ENCODE results near the gene CEL.
"Not testable (repeated sequence)": the region's sequence is repeated elsewhere in the genome, so short reads cannot be mapped to it uniquely, and the experiment has no call there.

The CEL gene

DNA sequence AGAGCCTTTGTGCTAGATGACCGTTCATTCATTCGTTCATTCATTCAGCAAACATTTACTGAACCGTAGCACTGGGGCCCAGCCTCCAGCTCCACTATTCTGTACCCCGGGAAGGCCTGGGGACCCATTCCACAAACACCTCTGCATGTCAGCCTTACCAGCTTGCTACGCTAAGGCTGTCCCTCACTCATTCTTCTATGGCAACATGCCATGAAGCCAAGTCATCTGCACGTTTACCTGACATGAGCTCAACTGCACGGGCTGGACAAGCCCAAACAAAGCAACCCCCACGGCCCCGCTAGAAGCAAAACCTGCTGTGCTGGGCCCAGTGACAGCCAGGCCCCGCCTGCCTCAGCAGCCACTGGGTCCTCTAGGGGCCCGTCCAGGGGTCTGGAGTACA, 6.0 kb downstream of the CEL start:
- FAIRE-seq (no peak), DNase-seq (ENCODE audit: insufficient read length, low spot score) (no peak)
- no peak for TF ChIP-seq TAF1 (IDR thresholded peaks at IDR 0.05; ENCODE audit: low read depth, low read length)

DNA sequence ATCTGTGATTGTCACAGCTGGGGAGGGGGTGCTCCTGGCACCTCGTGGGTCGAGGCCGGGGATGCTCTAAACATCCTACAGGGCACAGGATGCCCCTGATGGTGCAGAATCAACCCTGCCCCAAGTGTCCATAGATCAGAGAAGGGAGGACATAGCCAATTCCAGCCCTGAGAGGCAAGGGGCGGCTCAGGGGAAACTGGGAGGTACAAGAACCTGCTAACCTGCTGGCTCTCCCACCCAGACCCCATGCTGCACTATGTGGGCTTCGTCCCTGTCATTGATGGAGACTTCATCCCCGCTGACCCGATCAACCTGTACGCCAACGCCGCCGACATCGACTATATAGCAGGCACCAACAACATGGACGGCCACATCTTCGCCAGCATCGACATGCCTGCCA, 6.7 kb downstream of the CEL start:
- FAIRE-seq; DNase-seq (ENCODE audit: insufficient read length, low spot score): not testable (repeated sequence)

DNA sequence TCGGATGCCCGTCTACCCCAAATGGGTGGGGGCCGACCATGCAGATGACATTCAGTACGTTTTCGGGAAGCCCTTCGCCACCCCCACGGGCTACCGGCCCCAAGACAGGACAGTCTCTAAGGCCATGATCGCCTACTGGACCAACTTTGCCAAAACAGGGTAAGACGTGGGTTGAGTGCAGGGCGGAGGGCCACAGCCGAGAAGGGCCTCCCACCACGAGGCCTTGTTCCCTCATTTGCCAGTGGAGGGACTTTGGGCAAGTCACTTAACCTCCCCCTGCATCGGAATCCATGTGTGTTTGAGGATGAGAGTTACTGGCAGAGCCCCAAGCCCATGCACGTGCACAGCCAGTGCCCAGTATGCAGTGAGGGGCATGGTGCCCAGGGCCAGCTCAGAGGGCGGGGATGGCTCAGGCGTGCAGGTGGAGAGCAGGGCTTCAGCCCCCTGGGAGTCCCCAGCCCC, 8.8 kb downstream of the CEL start:
- DNase-seq (ENCODE audit: insufficient read length, low spot score); FAIRE-seq: not testable (repeated sequence)

DNA sequence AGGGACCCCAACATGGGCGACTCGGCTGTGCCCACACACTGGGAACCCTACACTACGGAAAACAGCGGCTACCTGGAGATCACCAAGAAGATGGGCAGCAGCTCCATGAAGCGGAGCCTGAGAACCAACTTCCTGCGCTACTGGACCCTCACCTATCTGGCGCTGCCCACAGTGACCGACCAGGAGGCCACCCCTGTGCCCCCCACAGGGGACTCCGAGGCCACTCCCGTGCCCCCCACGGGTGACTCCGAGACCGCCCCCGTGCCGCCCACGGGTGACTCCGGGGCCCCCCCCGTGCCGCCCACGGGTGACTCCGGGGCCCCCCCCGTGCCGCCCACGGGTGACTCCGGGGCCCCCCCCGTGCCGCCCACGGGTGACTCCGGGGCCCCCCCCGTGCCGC, 9.2 kb downstream of the CEL start:
- DNase-seq (ENCODE audit: insufficient read length, low spot score); FAIRE-seq: not testable (repeated sequence)

DNA sequence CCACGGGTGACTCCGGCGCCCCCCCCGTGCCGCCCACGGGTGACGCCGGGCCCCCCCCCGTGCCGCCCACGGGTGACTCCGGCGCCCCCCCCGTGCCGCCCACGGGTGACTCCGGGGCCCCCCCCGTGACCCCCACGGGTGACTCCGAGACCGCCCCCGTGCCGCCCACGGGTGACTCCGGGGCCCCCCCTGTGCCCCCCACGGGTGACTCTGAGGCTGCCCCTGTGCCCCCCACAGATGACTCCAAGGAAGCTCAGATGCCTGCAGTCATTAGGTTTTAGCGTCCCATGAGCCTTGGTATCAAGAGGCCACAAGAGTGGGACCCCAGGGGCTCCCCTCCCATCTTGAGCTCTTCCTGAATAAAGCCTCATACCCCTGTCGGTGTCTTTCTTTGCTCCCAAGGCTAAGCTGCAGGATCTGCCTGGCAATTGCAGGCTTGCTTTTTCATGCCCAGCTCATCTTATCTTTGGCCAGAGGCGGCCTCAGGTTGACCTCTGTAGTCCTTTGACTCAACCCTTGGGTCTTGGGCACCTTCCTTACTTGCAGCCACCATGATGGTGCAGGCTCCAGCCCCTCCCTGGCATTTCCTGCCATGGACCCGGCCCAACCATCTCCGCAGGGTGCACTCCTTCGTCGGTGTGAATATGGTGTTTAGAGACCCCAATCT, 9.8 kb downstream of the CEL start:
- DNase-seq (ENCODE audit: insufficient read length, low spot score) (no peak), FAIRE-seq (no peak)
- TF ChIP-seq POLR2AphosphoS5 (IDR thresholded peaks at IDR 0.05; ENCODE audit: low read depth, low read length) (no peak), PAX5 (IDR thresholded peaks at IDR 0.05; ENCODE audit: insufficient read depth, low read length, severe bottlenecking) (no peak), POU2F2 (IDR thresholded peaks at IDR 0.05; ENCODE audit: low read depth, low read length) (no peak), SPI1 (IDR thresholded peaks at IDR 0.05; ENCODE audit: low read depth, low read length) (no peak), POLR2A (IDR thresholded peaks at IDR 0.05; ENCODE audit: low read depth, low read length) (no peak), TAF1 (IDR thresholded peaks at IDR 0.05; ENCODE audit: low read depth, low read length) (no peak)

DNA sequence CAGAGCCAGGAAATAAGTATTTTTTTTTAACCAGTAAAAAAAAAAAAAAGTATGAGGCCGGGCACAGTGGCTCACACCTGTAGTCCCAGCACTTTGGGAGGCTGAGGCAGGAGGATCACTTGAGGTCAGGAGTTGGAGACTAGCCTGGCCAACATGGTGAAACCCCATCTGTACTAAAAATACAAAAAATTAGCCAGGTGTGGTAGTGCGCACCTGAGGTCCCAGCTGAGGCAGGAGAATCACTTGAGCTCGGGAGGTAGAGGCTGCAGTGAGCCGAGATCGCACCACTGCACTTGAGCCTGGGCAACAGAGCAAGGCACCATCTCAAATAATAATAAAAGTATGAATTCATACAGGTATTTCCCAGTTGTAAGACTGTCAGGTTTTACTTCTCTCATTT, 10.4 kb downstream of the CEL start:
- FAIRE-seq; DNase-seq (ENCODE audit: insufficient read length, low spot score): not testable (repeated sequence)

DNA sequence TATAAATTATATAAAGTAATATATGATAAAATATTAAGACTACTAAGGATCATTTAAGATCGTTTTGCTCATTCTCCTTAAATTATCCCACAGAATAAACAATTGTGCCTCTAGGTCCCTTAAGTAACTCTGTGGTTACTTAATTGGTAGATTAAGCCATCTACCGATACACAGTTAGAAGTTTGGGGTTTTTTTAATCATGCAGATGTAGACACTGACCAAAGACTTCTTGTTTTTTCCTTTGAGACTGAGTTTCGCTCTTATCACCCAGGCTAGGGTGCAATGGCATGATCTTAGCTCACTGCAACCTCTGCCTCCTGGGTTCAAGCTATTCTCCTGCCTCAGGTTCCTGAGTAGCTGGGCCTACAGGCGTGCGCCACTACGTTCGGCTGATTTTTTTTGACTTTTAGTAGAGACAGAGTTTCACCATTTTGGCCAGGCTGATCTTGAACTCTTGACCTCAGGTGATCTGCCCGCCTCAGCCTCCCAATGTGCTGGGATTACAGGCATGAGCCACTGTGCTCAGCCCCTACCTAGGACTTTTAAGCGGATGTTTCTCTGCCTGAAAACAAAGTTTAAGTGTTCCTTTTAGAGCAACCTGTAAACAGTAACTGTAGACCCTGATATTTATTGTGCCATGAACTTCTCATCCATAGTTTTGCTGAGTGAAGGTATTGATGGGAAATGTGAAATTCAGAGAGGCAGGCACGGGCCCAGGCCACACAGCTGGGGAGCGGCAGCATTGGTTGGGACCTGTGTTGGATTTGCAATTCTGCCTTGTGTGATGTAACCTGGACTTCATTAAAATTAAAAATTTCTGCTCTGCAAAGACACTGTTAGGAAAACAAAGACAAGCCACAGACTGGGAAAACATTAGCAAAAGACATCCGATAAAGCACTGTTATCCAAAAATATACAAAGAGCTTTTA, 11.6 kb downstream of the CEL start:
- no peak for FAIRE-seq
- TF ChIP-seq POLR2A (IDR thresholded peaks at IDR 0.05; ENCODE audit: low read depth, low read length) (no peak), PAX5 (IDR thresholded peaks at IDR 0.05; ENCODE audit: insufficient read depth, low read length, severe bottlenecking) (no peak), POLR2AphosphoS5 (IDR thresholded peaks at IDR 0.05; ENCODE audit: low read depth, low read length) (no peak), SPI1 (IDR thresholded peaks at IDR 0.05; ENCODE audit: low read depth, low read length) (no peak), POU2F2 (IDR thresholded peaks at IDR 0.05; ENCODE audit: low read depth, low read length) (no peak), TAF1 (IDR thresholded peaks at IDR 0.05; ENCODE audit: low read depth, low read length) (no peak)
- DNase-seq (ENCODE audit: insufficient read length, low spot score) = no peak

DNA sequence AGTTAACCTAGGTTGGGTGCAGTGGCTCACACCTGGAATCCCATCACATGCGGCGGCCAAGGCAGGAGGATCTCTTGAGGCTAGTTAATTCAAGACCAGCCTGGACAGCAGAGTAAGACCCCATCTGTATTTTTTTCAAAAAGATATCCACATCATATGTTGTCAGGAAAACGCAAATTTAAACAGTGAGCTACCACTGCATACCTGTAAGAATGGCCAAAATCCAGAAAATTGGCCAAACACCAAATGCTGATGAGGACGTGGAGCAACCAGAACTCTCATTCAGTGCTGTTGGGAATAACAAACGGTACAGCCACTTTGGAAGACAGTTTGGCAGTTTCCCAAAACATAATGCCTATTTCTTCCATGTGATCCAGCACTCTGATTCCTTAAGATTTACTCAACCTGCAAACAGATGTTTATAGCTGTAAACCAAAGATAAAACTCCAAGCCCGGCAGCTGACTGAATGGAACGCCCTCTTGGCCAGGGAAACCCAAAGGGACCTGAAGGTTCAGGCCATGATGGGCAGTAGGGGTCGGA, 12.4 kb downstream of the CEL start:
- no peak for DNase-seq (ENCODE audit: insufficient read length, low spot score)
- TF ChIP-seq POLR2A (IDR thresholded peaks at IDR 0.05; ENCODE audit: low read depth, low read length) = no peak
- no peak for TF ChIP-seq SPI1 (IDR thresholded peaks at IDR 0.05; ENCODE audit: low read depth, low read length)
- no peak for TF ChIP-seq POLR2AphosphoS5 (IDR thresholded peaks at IDR 0.05; ENCODE audit: low read depth, low read length)
- TF ChIP-seq PAX5 (IDR thresholded peaks at IDR 0.05; ENCODE audit: insufficient read depth, low read length, severe bottlenecking) = no peak
- TF ChIP-seq POU2F2 (IDR thresholded peaks at IDR 0.05; ENCODE audit: low read depth, low read length) = no peak
- no peak for TF ChIP-seq TAF1 (IDR thresholded peaks at IDR 0.05; ENCODE audit: low read depth, low read length)
- FAIRE-seq = no peak

DNA sequence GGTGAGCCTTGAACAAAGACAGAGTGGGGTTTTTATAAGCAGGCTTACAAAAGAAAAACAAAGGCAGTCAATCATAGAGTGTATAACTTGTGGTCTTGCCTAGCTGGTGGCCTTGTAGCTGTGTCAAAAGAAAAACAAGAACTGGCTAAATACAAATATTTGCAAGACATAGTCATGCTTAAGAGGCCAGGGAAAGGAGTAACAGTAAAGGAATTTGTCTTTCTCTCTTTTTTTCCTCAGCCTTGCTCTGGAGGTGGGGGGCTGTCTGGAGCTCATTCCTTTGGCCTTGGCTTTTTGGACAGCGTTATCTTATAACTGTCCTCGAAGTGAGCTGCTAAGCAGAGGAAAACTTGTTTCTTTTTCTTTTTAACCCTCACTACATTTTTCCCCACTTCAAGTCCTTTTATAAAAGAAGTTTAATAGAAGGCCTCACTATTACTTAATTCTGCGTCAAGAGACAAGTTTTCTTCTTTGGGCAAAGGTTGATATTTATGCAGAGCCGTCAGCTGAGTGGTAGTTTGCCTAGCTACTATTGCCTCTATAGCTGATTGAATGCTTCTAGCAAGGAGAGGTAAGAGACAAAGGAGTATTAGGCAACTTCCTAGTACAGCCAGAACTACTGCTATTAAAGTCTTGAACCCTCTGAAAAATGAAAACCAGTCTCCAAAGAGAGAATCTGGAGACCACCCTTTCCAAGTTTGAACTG, 14.3 kb downstream of the CEL start:
- FAIRE-seq (no peak), DNase-seq (ENCODE audit: insufficient read length, low spot score) (no peak)
- TF ChIP-seq POLR2AphosphoS5 (IDR thresholded peaks at IDR 0.05; ENCODE audit: low read depth, low read length) (no peak), POLR2A (IDR thresholded peaks at IDR 0.05; ENCODE audit: low read depth, low read length) (no peak), POU2F2 (IDR thresholded peaks at IDR 0.05; ENCODE audit: low read depth, low read length) (no peak), SPI1 (IDR thresholded peaks at IDR 0.05; ENCODE audit: low read depth, low read length) (no peak)

DNA sequence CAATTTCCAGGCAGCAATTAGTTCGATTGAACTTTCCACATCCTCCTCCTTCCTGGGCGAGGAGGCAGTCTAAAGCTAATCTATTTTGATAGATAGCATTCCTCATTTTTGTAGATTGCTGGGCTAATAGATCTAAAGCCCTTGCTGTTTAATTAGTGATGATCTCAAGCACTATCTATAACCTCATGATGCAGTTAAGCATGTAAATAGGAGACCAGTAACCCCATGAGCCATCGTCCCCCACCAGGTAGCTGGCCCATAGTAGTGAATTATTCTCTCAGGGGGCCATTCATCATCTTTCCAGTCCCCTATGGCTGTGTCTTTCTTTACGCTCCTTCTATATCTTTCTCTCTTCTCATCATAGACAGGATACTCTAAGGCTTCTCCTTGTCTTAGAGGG, 14.9 kb downstream of the CEL start:
- TF ChIP-seq POU2F2 (IDR thresholded peaks at IDR 0.05; ENCODE audit: low read depth, low read length) (no peak), SPI1 (IDR thresholded peaks at IDR 0.05; ENCODE audit: low read depth, low read length) (no peak)
- no peak for DNase-seq (ENCODE audit: insufficient read length, low spot score)
- FAIRE-seq = no peak

DNA sequence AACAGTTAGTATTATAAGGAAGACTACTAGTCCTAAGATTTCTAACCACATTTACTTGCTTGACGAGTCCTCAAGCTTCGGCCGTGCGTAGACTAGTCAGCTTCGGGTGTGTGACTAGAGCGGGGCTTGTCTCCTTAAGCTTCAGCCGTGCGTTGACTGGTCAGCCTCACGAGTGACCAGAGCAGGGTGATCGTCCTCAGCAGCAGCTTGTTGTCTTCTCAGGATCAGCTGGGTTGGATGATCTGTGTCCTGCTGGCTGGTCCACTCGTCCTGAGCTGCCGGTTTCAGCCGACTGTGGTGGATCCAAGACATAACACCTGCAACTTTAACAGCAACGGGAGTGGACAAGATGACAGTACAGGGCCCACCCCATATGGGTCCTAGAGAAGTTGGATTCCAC, 16.7 kb downstream of the CEL start:
- no peak for TF ChIP-seq POLR2A (IDR thresholded peaks at IDR 0.05; ENCODE audit: low read depth, low read length)
- TF ChIP-seq POU2F2 (IDR thresholded peaks at IDR 0.05; ENCODE audit: low read depth, low read length) = no peak
- TF ChIP-seq TAF1 (IDR thresholded peaks at IDR 0.05; ENCODE audit: low read depth, low read length) = no peak
- no peak for TF ChIP-seq SPI1 (IDR thresholded peaks at IDR 0.05; ENCODE audit: low read depth, low read length)
- TF ChIP-seq POLR2AphosphoS5 (IDR thresholded peaks at IDR 0.05; ENCODE audit: low read depth, low read length) = no peak
- TF ChIP-seq PAX5 (IDR thresholded peaks at IDR 0.05; ENCODE audit: insufficient read depth, low read length, severe bottlenecking) = no peak
- FAIRE-seq (no peak), DNase-seq (ENCODE audit: insufficient read length, low spot score) (no peak)

Data from GM12891 (cell line).